ENCODE data around the gene EMC6. TPM values are rescaled to one million over a fixed set of nuclear protein-coding genes. Genes with fewer than 3 reads are reported as not detected.

EMC6 gene
- total and polyA plus RNA-seq, 2 of the 4 experiments (the other 2 are of a cell fraction): 10.9 to 80.5 TPM

- H3K23ac ChIP-seq (ENCODE audit: low read depth, low read length): no peak overlapping the region
- no peak overlapping the region for H3K4me2 ChIP-seq (ENCODE audit: low read depth, low read length)
- peaks cover 8% of the 10 kb centered on the region for H3K4me1 ChIP-seq (ENCODE audit: control insufficient read depth, insufficient read depth, low read length)
- H2BK120ac ChIP-seq (ENCODE audit: low read depth, low read length): no peak overlapping the region
- H2BK15ac ChIP-seq (ENCODE audit: low read depth, low read length): no peak overlapping the region
- H3K27me3 ChIP-seq (ENCODE audit: control insufficient read depth, insufficient read depth, low read length): no peaks in the 10 kb centered on the region
- peak overlapping the region; percentile 24 for H2AK5ac ChIP-seq (ENCODE audit: low read depth, low read length)
- BruUV-seq (replicated peaks): no TSS peak
- peak overlapping the region; percentile 4; the same call in 1 of the 2 replicates for H4K5ac ChIP-seq (ENCODE audit: low read depth, low read length)
- intact Hi-C loops (cut with micrococcal nuclease): no loop called here
- H4K8ac ChIP-seq (ENCODE audit: low read depth in 2 of 2, low read length in 2 of 2): peak overlapping the region in 1 of 2 experiments; percentile 70; a peak in 1 of 4 replicates
- H2BK20ac ChIP-seq (ENCODE audit: low read depth, low read length): no peak overlapping the region
- H3K9ac ChIP-seq (ENCODE audit: low read depth, low read length): no peak overlapping the region
- ATAC-seq (ENCODE audit: low read depth): no peak
- CTCF ChIA-PET: no interaction called here
- peak overlapping the region; percentile 62 for H3K4ac ChIP-seq (ENCODE audit: low read depth, low read length)
- no peak overlapping the region for H3K4me3 ChIP-seq (ENCODE audit: insufficient read depth, low read depth, low read length)
- POLR2A ChIA-PET (ENCODE audit: unreplicated experiment): no interaction called here
- no peak overlapping the region; the same call in 1 of the 2 replicates for H3K56ac ChIP-seq (ENCODE audit: extremely low read depth, insufficient read depth, low read length)
- H4K91ac ChIP-seq (ENCODE audit: insufficient read depth, low read depth, low read length): no peak overlapping the region
- no peaks in the 10 kb centered on the region for H3K9me3 ChIP-seq (ENCODE audit: control insufficient read depth, insufficient read depth, low read length)
- H2AK9ac ChIP-seq (replicated peaks; ENCODE audit: low read depth, low read length, poor library complexity): peak overlapping the region; percentile 65
- dilution Hi-C loops (cut with HindIII; ENCODE audit: low sequenced_read_pairs, unreplicated experiment): no loop called here
- WGBS, 2 experiments (ENCODE audit: extremely low coverage in 2 of 2, insufficient read length in 1 of 2): 63% methylated on average over 10 of the region's 22 CpGs; no CpG with 5 or more reads in 1 of the 2 experiments
- H3K36me3 ChIP-seq (ENCODE audit: control insufficient read depth, insufficient read depth, low read length): peaks cover 28% of the 10 kb centered on the region
- in situ Hi-C loops (cut with MboI; ENCODE audit: low sequenced_read_pairs): no loop called here
- H3K18ac ChIP-seq (ENCODE audit: low read depth, low read length): peak overlapping the region; percentile 38; the same call in 1 of the 2 replicates
- peaks cover 0 to 21% of the 10 kb centered on the region in 2 experiments; a peak in 2 of 4 replicates for H3K79me1 ChIP-seq (ENCODE audit: low read depth in 1 of 2, low read length in 2 of 2)
- H3K27ac ChIP-seq (ENCODE audit: insufficient read depth, low read length): peak overlapping the region; percentile 66
- TF ChIP-seq SMC3 (IDR thresholded peaks at IDR 0.05; ENCODE audit: low read depth, low read length) (no peak), RFX5 (IDR thresholded peaks at IDR 0.05; ENCODE audit: low read depth, low read length) (no peak), RAD21 (IDR thresholded peaks at IDR 0.05; ENCODE audit: low read length) (no peak), USF2 (IDR thresholded peaks at IDR 0.05; ENCODE audit: low read depth, low read length) (no peak), MAFK (IDR thresholded peaks at IDR 0.05; ENCODE audit: low read depth, low read length) (no peak), BHLHE40 (IDR thresholded peaks at IDR 0.05; ENCODE audit: low read depth, low read length) (no peak), NFE2L2 (IDR thresholded peaks at IDR 0.05; ENCODE audit: low read depth, low read length) (no peak), CEBPB (IDR thresholded peaks at IDR 0.05; ENCODE audit: low read depth, low read length) (no peak), ELK1 (IDR thresholded peaks at IDR 0.05; ENCODE audit: borderline replicate concordance, low read depth, low read length) (no peak), CTCF (conservative IDR thresholded peaks at IDR 0.05; ENCODE audit: low read depth, low read length) (no peak)
- no peak overlapping the region for H2AFZ ChIP-seq (replicated peaks; ENCODE audit: low read length, poor library complexity)
- peaks cover 20% of the 10 kb centered on the region for H3K9me1 ChIP-seq (ENCODE audit: insufficient read depth, low read length)
- DNase-seq: no peak
- peak overlapping the region; percentile 52; the same call in 1 of the 2 replicates for H3K14ac ChIP-seq (replicated peaks; ENCODE audit: low read depth, low read length)
- peaks cover 32% of the 10 kb centered on the region for H4K20me1 ChIP-seq (ENCODE audit: insufficient read depth, low read length)
- H2BK5ac ChIP-seq (ENCODE audit: low read depth, low read length, poor library complexity, severe bottlenecking): peak overlapping the region; percentile 31
These were observed 9.7 kb upstream of the EMC6 start for GRCh38 chr17:3658784-3659449.
